Left colon (tissue), 2 donors: ENCODE measurements around the gene ATP13A5. TPM values are rescaled to one million over a fixed set of nuclear protein-coding genes. Genes with fewer than 3 reads are reported as not detected.

Experiments
- ATAC-seq: fragments of 200-7000 bp; cut with Tn5 transposase; one replicate; pipeline ENCODE4 v1.9.1; 2020; ENCODE audit warnings: mild to moderate bottlenecking, moderate library complexity
- DNase-seq, 2 donors: peaks; one replicate each; pipeline ENCODE4 v3.0.0-alpha.2; 2020
- intact Hi-C, 2 donors: fragments of 100-400 bp; cut with DNase I in 1 of 2; cut with micrococcal nuclease in 1 of 2; formaldehyde crosslinking; loops; one replicate each; pipeline versions ENCODE4 v1.11.2 to v1.14.0; 2022; cut with DNase I, micrococcal nuclease
- long read RNA-seq: library from polyadenylated mRNA; unstranded; transcript quantifications from one replicate; pipeline ENCODE4 v2.0.0, GENCODE V29; 2021
- total RNA-seq, 2 donors: library from RNA; stranded (reverse); fragmentation: NEBNext Ultra II Directional; extraction: Animal tissue kit (Norgen Biotek cat#: 25700); gene quantifications; one replicate each; pipeline ENCODE4 v1.2.1, GENCODE V29; 2021
- donor health status: DM: no; HTN: no; CAD: no.
- donor health status: DM: yes; HTN: yes; CAD: no.

ATP13A5 gene
- total RNA-seq, result not detected
- long read RNA-seq, result 0 reads

DNA sequence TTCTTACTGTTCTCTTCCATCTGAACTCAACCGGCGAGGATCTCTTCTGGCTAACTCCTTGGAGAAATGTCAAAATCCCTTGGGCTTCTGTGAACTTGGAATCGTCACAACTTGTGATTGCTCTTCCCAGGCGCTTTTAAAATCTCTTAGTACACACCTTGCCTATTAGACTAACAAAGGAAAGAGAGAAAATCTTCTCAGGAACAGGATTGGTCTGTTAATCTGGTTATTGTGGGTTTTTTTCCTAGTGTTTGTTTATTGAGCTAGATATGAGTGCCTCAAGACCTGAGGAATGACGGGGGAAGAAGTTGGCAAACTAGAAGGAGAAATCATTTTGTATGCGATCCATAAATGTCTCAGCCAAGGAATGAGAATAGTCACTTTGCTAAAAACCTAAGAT, at the start of gene ATP13A5:
Gene ATP13A5, minus strand, starts transcription at position 48 of the 400 bp plus-strand sequence. Its CDS starts 28 bp downstream, at position 20.
- intact Hi-C loops, result no loop called here
- no peak for ATAC-seq
- no peak for DNase-seq

GRCh38 chr3:193418576-193419373, 40.2 kb upstream of the ATP13A5 start:
- ATAC-seq (no peak), DNase-seq (no peak)
- intact Hi-C loops, result no loop called here

- DNase-seq (no peak), ATAC-seq (no peak)
- intact Hi-C loops, result no loop called here
Measured at GRCh38 chr3:193416629-193417028, 38.1 kb upstream of the ATP13A5 start.

GRCh38 chr3:193407688-193408087, 29.1 kb upstream of the ATP13A5 start:
- intact Hi-C loops, result no loop called here
- ATAC-seq (no peak), DNase-seq (no peak)

DNA sequence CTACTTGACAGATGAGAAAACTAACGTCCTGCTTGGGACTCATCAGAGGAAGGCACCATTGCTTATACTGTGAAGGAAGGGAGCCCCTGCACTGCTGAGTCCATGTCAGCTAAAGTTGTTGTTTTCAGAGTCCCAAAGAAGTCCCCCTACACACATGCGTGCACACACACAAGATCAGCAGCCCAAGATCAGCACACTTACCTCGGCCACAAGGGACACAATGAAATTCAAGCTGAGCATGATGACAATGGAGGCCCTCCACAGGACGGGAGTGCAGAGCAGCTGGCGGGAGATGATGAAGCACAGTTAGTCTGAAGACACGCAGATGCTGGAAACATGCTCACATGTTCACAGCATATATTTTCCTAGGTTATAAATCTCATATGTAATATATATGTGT, 28.6 kb upstream of the ATP13A5 start:
- no peak for DNase-seq
- intact Hi-C loops, result no loop called here

DNA sequence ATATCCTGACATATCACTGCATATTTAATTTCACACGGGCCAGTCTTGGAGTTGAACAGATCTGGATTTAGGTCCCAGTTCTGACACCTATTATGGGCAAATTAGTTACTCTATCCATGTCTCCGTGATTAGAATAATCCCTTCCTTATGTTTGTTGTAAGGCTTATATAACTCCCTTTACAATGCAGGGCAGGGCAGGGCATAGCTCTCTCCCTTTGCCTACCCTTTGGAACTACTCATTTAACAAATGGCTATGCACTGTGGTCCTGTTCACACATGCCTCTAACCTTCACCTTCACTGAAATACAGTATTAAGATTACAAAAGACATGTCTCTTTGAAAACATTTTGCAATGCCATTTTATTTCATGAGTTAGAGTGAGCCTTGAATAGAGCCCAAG, 24.8 kb upstream of the ATP13A5 start:
- ATAC-seq, result no peak
- intact Hi-C loops, result no loop called here
- no peak for DNase-seq

More for the DNA sequence above, 28.6 kb upstream of the ATP13A5 start:
- no peak for ATAC-seq

GRCh38 chr3:193400304-193400703, 21.8 kb upstream of the ATP13A5 start:
- ATAC-seq, result no peak
- no peak for DNase-seq
- intact Hi-C loops, result no loop called here

DNA sequence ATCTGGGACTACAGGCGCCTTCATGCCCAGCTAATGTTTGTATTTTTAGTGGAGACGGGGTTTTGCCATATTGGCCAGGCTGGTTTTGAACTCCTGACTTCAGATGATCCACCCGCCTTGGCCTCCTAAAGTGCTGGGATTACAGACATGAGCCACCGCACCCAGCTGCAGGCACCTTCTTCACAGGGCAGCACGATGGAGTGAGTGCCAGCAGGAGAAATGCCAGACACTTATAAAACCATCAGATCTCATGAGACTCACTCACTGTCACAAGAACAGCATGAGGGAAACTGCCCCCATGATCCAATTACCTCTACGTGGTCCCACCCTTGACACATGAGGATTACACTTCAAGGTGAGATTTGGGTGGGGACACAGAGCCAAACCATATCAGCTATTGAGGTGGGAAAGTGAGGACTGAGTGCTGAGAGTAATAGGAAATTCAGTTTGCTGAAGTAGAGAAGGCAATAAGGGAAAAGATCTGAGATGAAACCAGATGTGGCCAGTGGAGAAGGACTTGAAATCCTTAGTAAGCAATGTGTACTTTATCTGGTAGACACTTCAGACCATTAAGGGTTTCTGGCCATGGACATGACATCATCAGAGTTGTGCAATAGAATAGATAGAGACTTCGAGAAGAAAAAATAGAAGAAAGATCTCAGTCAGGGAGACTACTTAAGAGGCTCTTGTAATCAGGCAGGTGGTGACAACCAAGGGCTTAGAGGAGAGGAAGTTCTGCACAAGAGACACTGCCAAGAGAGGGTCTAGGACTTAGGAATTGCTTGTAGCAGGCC, 18.1 kb upstream of the ATP13A5 start:
- intact Hi-C loops, result no loop called here
- DNase-seq, result no peak
- ATAC-seq, result no peak

DNA sequence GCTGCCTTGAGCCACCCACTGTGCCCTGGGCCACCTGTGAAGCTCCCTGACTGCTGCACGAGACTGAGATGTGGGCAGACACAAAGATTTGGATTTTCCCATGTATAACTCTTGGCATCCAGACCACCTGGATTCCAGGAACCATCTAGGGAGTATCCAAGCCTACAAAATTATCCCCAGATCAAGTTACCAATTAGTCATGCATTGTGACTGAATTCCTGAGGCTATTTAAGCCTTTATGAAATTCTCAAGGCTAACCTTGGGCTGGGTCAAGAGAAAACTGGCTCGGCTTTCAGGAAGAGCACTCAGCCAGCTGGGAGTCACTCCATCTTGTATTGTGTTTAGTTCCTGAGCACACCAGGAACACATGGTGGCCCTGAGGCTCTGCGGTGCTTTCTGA, 13.3 kb upstream of the ATP13A5 start:
- ATAC-seq, result no peak
- DNase-seq, result no peak
- intact Hi-C loops, result no loop called here

DNA sequence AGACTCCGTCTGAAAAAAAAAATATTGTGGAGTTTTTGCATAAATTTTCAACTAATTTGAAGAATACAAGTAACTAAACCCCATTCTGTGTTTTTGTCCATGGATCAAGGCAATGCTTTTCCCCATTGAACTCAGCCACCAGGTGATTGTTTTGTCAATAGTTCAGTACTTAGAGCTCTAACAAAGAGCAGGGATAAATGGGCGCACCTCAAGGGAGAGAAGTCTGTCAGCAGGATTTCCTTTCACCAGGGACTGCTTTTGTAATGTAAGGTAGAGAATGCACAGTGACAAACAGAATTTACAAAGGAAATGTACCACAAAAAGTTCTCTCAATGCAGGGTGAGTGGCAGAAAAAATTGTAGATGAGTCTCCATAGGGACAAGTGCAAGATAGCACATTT, 10.8 kb upstream of the ATP13A5 start:
- DNase-seq (no peak), ATAC-seq (no peak)
- intact Hi-C loops, result no loop called here

GRCh38 chr3:193388361-193388760, 9.8 kb upstream of the ATP13A5 start:
- intact Hi-C loops, result no loop called here
- no peak for DNase-seq
- ATAC-seq, result no peak

DNA sequence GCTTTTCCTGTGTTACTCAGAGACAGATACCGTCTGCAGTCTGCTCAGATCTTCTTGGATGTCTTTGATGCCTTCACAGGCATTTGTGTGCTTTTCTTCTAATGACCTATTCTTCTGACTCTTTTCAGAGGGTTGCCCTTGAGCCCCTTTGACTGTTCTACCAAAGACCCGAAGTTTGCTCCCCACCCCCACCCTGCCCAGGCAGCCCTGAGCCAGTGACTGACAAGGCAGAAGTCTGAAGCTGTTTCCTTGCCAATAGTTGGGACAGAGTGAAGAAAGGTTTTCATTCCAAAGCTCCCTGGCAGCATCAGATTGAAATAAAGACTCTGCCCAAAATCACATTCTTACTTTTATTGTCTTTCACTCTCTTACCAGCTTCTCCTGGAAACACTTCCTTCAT, 9.0 kb upstream of the ATP13A5 start:
- ATAC-seq (no peak), DNase-seq (no peak)
- intact Hi-C loops, result no loop called here

DNA sequence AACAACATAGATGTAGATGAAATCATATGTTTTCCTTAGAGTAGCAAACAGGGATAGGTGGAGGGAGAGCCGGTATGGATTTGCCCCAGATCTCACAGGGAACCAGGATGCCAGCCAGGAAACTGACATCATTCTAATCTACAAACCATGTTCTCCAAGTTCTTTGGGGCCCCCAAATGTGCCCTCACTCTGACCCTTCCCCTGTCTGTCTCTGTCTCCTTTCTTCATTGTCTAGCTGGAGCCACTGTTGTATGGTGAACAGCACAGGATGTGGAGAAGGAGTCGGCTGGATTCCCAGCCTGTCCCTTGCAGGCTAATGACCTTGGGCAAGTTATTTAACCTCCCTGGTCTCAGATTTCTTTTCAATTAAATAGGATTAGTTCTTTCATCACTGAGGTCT, 962 bp downstream of the ATP13A5 start:
- DNase-seq (no peak), ATAC-seq (no peak)
- intact Hi-C loops, result no loop called here

GRCh38 chr3:193375614-193376013, 2.9 kb downstream of the ATP13A5 start:
- intact Hi-C loops, result no loop called here
- DNase-seq (no peak), ATAC-seq (no peak)

DNA sequence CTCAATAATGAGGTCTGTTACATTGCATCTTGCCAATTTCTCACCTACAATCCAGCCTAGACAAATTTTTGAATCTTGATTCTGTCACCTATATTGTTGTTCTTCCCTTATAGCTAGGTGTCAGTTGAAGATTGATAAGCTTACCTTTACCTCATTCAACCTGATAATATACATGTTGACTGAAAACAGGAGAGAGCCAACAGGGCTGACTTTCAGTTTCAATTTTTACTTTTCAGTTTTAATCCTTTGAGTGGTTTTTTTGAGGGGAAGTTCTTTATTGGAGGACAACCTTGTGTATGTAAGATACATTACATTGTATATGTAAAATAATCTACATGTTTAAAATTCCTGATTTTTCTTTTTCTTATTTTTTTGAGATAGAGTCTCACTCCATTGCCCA, 5.8 kb downstream of the ATP13A5 start:
- DNase-seq, result no peak
- no peak for ATAC-seq
- intact Hi-C loops, result no loop called here

- no peak for DNase-seq
- intact Hi-C loops, result no loop called here
- no peak for ATAC-seq
Measured at GRCh38 chr3:193367868-193368267, 10.7 kb downstream of the ATP13A5 start.

GRCh38 chr3:193357291-193357690, 21.3 kb downstream of the ATP13A5 start:
- ATAC-seq, result no peak
- DNase-seq, result no peak
- intact Hi-C loops, result no loop called here

- ATAC-seq, result no peak
- no peak for DNase-seq
- intact Hi-C loops, result no loop called here
Measured at GRCh38 chr3:193354423-193354822, 24.1 kb downstream of the ATP13A5 start.

GRCh38 chr3:193350744-193351143, 27.8 kb downstream of the ATP13A5 start:
- ATAC-seq, result peak; percentile 40
- intact Hi-C loops, result no loop called here
- DNase-seq, result no peak

DNA sequence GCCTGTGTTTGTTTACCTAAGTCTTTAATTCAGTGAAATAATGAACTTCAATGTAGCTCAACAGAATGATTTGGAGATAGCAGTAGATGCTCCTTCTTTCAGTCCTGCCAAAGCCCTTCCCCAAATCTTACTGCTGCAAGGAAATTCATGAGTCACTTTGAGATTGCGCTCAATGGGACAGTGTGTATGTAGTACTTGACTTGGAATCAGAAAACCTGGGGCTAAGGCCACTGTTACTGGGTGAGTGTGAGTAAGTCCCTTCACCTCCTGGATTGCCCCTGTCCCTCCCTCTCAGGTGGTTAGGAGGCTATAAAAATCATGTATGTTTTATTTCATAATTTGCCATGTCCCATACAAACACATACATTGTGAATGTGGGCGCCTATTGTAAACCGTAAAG, 29.9 kb downstream of the ATP13A5 start:
- no peak for DNase-seq
- ATAC-seq, result no peak
- intact Hi-C loops, result no loop called here
